A673 (cell line): ENCODE measurements around the gene DLG3. TPM values are rescaled to one million over a fixed set of nuclear protein-coding genes. Genes with fewer than 3 reads are reported as not detected.

ENCODE experiments used
- BruUV-seq: library from RNA; stranded (reverse); fragments of 400-500 nt; replicated peaks from 2 replicates; lab custom pipeline; 2021; lab: Mats Ljungman, UMichigan
- CTCF ChIA-PET: fragments of 300-600 bp; sonication (Branson Sonifier 250); formaldehyde crosslinking; loops from one replicate; lab custom pipeline; 2022; ENCODE audit warnings: antibody characterized with exemption; lab: Charles Lee
- POLR2A ChIA-PET: fragments of 300-600 bp; sonication (Branson Sonifier 250); formaldehyde crosslinking; loops from one replicate; lab custom pipeline; 2022; ENCODE audit warnings: antibody characterized with exemption; ENCODE audit not compliant: low non-redundant PET; lab: Charles Lee
- DNase-seq: peaks from one replicate; pipeline ENCODE4 v3.0.0-alpha.2; 2015; ENCODE audit warnings: low spot score
- H3K27ac ChIP-seq: fragments of 200-600 bp; sonication (generic); 2 replicates; pipeline ENCODE4 v1.5.1; 2016; ENCODE audit warnings: mixed run types, low read depth, mild to moderate bottlenecking, mixed read lengths, antibody characterized with exemption, low read length; ENCODE audit not compliant: poor library complexity, severe bottlenecking
- H3K27me3 ChIP-seq: fragments of 200-600 bp; sonication (generic); replicated peaks from 2 replicates; pipeline ENCODE4 v1.6.1; 2017; ENCODE audit warnings: mixed run types, low read depth, mild to moderate bottlenecking, mixed read lengths, antibody characterized with exemption, low read length; ENCODE audit not compliant: insufficient read depth, poor library complexity
- H3K36me3 ChIP-seq: fragments of 200-600 bp; sonication (generic); 2 replicates; pipeline ENCODE4 v1.6.1; 2016; ENCODE audit warnings: mixed run types, mild to moderate bottlenecking, mixed read lengths, antibody characterized with exemption, low read length; ENCODE audit not compliant: insufficient read depth, poor library complexity, severe bottlenecking
- H3K4me1 ChIP-seq: fragments of 200-600 bp; sonication (generic); 2 replicates; pipeline ENCODE4 v1.6.1; 2017; ENCODE audit warnings: mixed run types, mild to moderate bottlenecking, mixed read lengths, antibody characterized with exemption, low read length; ENCODE audit not compliant: insufficient read depth, poor library complexity, severe bottlenecking
- H3K4me3 ChIP-seq: fragments of 200-600 bp; sonication (generic); 2 replicates; pipeline ENCODE4 v1.5.1; 2016; ENCODE audit warnings: low read depth, mixed run types, mild to moderate bottlenecking, mixed read lengths, low read length; ENCODE audit not compliant: poor library complexity, severe bottlenecking
- H3K9me3 ChIP-seq: fragments of 200-600 bp; sonication (generic); 2 replicates; pipeline ENCODE4 v1.6.1; 2016; ENCODE audit warnings: mixed run types, low read depth, mild to moderate bottlenecking, mixed read lengths, antibody characterized with exemption, low read length; ENCODE audit not compliant: poor library complexity, severe bottlenecking
- CTCF ChIP-seq: fragments of 300-800, 200-600 bp; sonication (generic); conservative IDR thresholded peaks from 2 replicates; pipeline ENCODE4 v1.5.1; 2017; ENCODE audit warnings: low read depth, mild to moderate bottlenecking, antibody characterized with exemption, low read length, moderate library complexity, mixed read lengths
- EZH2 ChIP-seq: fragments of 200-600 bp; sonication (generic); IDR thresholded peaks from 2 replicates; pipeline ENCODE4 v1.6.1; 2017; ENCODE audit warnings: borderline replicate concordance, low read depth, mild to moderate bottlenecking, mixed read lengths, antibody characterized with exemption, low read length; ENCODE audit not compliant: poor library complexity, severe bottlenecking
- intact Hi-C: fragments of 100-400 bp; cut with micrococcal nuclease; formaldehyde crosslinking; loops from one replicate; pipeline ENCODE4 v1.10.0; 2022; ENCODE audit not compliant: unreplicated experiment
- total RNA-seq: library from RNA; stranded (reverse); gene quantifications from 2 replicates; pipeline ENCODE4 v1.2.3, GENCODE V29; 2021

DLG3 gene
- total RNA-seq, 1 experiment from 2014 or later = 32.8 TPM

GRCh38 chrX:70476166-70476933 lies 31.7 kb downstream of the DLG3 start:
- Histone ChIP-seq H3K4me3 (no peak overlapping the region), H3K36me3 (no peaks in the 10 kb centered on the region), H3K27me3 (peaks cover 3% of the 10 kb centered on the region), H3K9me3 (no peaks in the 10 kb centered on the region), H3K27ac (no peak overlapping the region), H3K4me1 (peaks cover 7% of the 10 kb centered on the region)
- intact Hi-C loops = no loop called here
- BruUV-seq = no TSS peak
- no peak for DNase-seq
- POLR2A ChIA-PET = no interaction called here
- TF ChIP-seq CTCF (no peak), EZH2 (no peak)
- CTCF ChIA-PET = no interaction called here

- BruUV-seq = no TSS peak
- H3K27me3 ChIP-seq = peaks cover 3% of the 10 kb centered on the region
- intact Hi-C loops = no loop called here
- H3K4me3 ChIP-seq = no peak overlapping the region
- DNase-seq = peak; percentile 54
- H3K27ac ChIP-seq = no peak overlapping the region
- H3K9me3 ChIP-seq = no peaks in the 10 kb centered on the region
- CTCF ChIA-PET = no interaction called here
- no peak for TF ChIP-seq EZH2
- TF ChIP-seq CTCF = no peak
- H3K4me1 ChIP-seq = peaks cover 7% of the 10 kb centered on the region
- POLR2A ChIA-PET = no interaction called here
- H3K36me3 ChIP-seq = no peaks in the 10 kb centered on the region
Observed at GRCh38 chrX:70476934-70477733, 32.5 kb downstream of the DLG3 start.

- POLR2A ChIA-PET = no interaction called here
- CTCF ChIA-PET = no interaction called here
- intact Hi-C loops = no loop called here
- no TSS peak for BruUV-seq
- H3K4me3 ChIP-seq = no peak overlapping the region
- TF ChIP-seq CTCF (no peak), EZH2 (no peak)
- DNase-seq = no peak
- no peaks in the 10 kb centered on the region for H3K36me3 ChIP-seq
- H3K4me1 ChIP-seq = peaks cover 7% of the 10 kb centered on the region
- no peak overlapping the region for H3K27ac ChIP-seq
- H3K27me3 ChIP-seq = peaks cover 3% of the 10 kb centered on the region
- no peaks in the 10 kb centered on the region for H3K9me3 ChIP-seq
Observed at GRCh38 chrX:70477734-70478075, 33.1 kb downstream of the DLG3 start.
